ENCODE measurements around the gene CAT.

- no peak for TF ChIP-seq ZFP3 (CRISPR knock-in tag; IDR thresholded peaks at IDR 0.05)
- no peak for TF ChIP-seq ARNTL (CRISPR knock-in tag; IDR thresholded peaks at IDR 0.05; ENCODE audit: borderline replicate concordance, low read depth)
- no peak for TF ChIP-seq ZFP30 (CRISPR knock-in tag; IDR thresholded peaks at IDR 0.05)
- TF ChIP-seq OSR1 (CRISPR knock-in tag; IDR thresholded peaks at IDR 0.05) = no peak
- no peak for TF ChIP-seq TOX (CRISPR knock-in tag; IDR thresholded peaks at IDR 0.05; ENCODE audit: borderline replicate concordance)
- no peak for TF ChIP-seq ESRRG (CRISPR knock-in tag; IDR thresholded peaks at IDR 0.05)
Observed at GRCh38 chr11:34426766-34427185, 12.0 kb upstream of the CAT start.
